Occipital lobe (tissue), 2 donors: ENCODE measurements around the gene WNT9B. TPM values are rescaled to one million over a fixed set of nuclear protein-coding genes. Genes with fewer than 3 reads are reported as not detected.
"Not testable (repeated sequence)": the region's sequence is repeated elsewhere in the genome, so short reads cannot be mapped to it uniquely, and the experiment has no call there.

Experiments used
- DNase-seq: peaks from one replicate; lab custom pipeline; 2025; lab: John Stamatoyannopoulos, UW
- total RNA-seq: library from RNA; depleted of rRNA; stranded (reverse); fragments of >200 nt; gene quantifications from one replicate; pipeline ENCODE4 v1.2.3, GENCODE V29; 2014

The WNT9B gene
- total RNA-seq, 1 donor from 2014 or later, result not detected

DNA sequence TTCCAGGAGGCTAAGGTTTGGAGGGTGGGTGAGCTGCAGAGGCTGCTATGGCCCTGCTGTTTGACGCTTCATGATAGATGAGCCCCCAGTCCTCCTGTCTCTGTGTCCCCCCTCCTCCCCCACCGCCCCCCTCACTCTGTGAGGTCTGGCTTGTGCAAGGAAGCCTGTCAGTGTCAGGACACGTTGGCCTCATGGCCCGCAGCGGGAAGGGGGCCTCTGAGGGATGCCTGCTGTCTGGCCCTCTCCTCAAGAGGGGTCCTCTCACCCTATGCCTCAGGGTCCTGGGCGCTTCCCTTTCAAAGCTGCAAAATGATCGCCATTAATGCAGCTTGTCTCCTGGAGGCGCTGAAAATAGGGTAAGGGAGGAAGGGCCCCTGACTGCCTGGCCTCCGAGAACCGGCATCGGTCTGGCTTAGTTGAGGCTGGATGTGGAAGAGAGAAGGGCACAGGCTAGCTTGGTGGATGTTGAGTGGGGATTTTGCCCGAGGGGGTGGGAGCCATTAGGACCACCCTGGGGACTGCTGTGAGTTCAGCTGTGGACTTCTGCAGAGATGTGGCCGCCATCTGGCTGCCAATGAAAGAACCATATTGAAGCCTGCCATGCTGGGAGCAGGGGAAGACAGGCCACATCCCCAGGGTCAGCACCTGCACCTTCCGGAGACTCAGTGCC lies 56.8 kb downstream of the WNT9B start:
- no peak for DNase-seq

DNA sequence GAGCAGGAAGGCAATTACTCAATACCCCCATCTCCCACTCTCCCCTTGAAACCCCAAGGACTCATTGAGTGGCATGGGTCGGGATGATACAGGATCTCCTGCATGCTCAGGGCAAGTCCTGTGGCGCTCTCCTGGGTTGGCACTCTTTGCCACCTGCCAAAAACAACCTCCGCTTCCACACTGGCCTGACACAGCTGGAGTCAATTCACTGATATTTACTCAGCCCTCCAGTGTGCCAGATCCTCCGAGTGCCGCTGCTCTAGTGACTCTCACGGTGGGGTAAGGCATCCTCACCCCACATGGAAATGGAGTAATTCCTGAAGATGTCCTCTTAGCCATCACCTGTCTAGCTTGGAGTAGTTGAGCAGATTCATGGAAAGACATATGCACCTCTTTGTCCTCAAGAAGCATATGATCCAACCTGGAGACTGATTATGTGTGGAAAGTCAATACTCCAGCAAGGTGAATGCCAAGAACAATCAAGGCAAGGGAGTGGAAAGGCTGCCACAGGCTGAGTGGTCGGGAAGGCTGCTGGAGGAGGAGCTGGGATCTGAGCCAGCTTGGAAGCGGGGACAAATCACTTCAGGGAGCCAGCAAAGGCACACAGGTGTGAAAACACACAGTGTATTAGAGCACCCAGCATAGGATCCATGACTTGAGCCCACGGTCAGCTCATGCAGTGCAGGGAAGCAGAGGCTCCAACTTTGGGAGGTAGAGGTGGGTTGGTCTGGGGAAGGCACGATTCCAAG lies 59.0 kb downstream of the WNT9B start:
- DNase-seq, result no peak

DNA sequence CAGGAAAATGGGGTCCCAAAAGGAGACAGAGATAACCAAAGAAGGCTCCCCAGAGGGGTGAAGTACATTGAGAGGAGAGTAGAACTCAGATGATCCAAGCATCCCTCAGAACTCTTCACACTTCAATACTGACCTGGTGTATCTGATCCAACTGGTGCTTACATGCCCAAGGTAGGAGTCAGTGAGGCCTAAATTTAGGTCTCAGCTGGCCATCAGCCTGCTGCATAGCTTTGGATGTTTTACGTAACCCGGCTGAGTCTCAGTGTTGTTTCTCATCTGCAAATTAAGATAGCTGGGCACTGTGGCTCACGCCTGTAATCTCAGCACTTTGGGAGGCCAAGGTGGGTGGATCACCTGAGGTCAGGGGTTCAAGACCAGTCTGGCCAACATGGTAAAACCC lies 59.9 kb downstream of the WNT9B start:
- no peak for DNase-seq

DNA sequence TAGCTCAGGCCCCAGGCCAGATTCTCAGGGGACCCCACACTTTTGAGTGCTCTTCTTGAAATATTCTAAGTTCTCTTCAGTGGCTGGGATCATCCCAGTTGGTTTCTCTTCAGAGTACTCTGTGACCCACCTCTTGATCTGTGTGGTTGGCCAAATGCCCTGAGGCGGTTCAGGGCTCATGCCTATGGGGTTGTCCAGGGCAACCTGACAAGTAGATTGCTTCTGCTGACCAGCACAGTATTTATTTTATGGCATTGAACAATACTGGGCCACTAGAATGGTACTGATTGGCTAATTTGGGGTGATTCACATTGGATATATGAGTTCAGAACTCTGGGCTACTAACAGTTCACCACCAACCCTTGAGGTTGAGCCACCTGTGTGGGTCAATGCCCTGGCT lies 64.2 kb downstream of the WNT9B start:
- DNase-seq, result no peak

DNA sequence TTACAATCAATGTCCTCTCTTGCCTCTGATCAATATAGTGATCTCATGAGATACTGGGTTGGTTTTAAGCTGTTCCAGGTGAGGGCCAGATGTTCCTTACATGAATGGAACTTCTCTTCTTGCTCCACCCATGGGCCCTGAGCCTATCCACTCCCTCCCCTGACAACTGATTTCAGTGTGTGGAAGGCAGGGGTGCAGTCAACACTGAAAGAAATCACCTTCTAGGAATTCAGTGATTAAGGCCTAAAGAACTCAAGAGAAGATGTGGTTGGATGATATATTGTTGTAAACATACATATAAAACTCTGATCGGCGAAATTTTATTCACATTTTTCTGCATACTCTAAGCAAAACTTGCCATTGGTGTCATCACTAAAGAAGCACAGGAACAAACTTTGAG lies 64.8 kb downstream of the WNT9B start:
- DNase-seq, result no peak

DNA sequence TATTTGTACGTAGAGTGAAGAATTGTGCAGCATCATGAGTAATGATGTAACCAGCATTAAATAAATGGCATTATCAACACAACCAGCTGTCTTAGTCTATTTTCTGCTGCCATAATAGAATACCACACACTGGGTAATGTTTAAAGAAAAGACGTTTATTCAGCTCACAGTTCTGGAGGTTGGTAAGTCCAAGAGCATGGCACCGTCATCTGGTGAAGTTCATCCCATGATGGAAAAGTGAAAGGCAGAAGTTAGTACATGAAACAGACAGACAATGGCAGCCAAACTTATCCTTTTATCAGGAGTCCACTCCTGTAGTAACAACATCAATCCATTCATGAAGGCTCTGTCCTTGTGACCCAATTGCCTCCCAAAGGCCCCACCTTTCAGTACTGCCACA lies 65.2 kb downstream of the WNT9B start:
- DNase-seq, result no peak

DNA sequence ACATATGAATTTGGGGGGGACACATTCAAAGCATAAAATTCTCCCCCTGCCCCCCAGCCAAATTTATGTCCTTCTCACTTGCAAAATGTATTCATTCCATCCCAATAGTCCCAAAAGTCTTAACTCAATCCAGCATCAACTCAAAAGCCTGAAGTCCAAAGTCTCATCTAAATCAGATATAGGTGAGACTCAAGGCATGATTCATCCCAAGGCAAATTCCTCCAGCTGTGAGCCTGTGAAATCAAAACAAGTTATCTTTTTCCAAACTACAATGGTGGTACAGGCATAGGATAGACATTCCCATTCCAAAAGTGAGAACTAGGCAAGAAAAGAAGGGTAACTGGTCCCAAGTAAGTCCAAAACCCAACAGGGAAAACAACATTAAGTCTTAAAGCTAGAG lies 65.7 kb downstream of the WNT9B start:
- DNase-seq, result no peak

DNA sequence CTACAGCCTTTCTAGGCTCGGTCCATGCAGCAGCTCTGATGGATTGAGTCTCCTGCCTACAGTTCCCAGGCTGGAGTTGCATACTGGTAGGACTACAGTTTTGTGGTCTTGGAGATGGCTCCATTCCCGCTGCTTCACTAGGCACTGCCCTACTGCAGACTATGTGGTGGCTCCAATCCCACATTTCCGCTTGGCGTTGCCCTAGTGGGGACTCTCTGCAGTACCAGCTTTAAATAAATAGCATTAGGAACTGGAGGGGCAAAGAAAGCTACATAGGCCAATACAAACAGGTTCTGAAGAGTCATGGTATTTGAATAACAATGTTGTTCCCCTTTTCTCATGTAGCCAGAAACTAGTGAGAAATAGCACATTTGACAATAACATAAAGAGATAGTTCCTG lies 66.1 kb downstream of the WNT9B start:
- no peak for DNase-seq

DNA sequence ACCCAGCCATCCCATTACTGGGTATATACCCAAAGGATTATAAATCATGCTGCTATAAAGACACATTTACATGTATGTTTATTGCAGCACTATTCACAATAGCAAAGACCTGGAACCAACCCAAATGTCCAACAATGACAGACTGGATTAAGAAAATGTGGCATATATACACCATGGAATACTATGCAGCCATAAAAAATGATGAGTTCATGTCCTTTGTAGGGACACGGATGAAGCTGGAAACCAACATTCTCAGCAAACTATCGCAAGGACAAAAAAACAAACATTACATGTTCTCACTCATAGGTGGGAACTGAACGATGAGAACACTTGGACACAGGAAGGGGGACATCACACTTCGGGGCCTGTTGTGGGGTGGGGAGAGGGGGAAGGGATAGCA lies 70.6 kb downstream of the WNT9B start:
- DNase-seq, result not testable (repeated sequence)

DNA sequence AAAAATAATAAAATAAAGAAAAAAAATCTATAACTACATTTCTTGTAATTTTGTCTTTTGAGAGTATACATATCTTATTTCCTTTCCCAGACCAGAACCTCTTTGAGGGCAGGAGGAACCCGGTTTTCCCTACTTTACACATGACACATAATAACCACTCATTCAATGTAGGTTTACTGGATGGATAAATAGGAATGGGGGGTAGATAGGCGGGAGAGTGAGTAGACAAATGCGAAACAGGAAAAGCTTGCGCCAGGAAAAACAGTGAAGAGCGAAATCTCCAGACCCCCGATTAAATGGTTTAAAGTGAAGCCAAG lies 71.1 kb downstream of the WNT9B start:
- no peak for DNase-seq

DNA sequence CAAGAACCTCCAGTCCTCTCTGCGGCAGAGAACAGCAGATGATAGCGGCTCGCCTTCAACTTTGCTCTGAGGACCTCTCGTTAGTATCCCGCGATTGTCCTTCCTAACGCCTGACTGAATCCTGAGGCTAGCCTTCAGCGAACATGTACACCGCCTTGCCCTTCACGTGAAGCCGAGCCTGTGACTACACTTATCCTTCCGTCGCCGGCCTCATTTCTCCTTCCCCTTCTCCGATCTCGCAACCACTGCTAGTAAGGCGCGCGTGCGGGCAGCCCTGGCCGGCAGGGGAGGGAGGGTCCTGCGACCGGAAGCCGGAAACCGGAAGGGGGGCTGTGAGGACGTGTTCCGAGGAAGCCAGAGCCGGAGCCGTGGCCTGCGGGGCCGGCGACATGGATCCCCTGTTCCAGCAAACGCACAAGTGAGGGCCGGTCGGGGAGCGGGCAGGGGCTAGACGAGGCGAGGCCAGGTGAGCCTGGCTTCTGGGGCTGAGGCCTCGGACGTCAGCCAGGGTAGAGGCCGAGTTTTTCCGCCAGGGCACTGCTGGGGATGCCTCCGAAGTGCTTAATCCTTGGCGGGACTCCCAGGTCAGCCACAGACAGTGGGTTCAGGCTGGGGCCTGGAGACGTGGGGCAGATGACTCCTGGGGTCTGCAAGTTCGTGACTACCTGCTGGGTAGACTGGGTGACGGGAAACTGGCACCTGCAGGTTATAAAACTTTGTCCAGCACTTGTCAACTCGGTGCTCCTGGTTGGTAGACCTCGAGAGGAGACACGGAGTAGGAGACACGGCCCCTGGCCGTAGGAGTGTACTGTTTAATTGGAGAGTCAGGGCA lies 71.6 kb downstream of the WNT9B start, which contains the start of gene GOSR2:
Gene GOSR2 (plus strand): TSS at position 357 of the 832 bp plus-strand sequence. CDS start 33 bp downstream, at position 390.
- DNase-seq, result peak; percentile 84

DNA sequence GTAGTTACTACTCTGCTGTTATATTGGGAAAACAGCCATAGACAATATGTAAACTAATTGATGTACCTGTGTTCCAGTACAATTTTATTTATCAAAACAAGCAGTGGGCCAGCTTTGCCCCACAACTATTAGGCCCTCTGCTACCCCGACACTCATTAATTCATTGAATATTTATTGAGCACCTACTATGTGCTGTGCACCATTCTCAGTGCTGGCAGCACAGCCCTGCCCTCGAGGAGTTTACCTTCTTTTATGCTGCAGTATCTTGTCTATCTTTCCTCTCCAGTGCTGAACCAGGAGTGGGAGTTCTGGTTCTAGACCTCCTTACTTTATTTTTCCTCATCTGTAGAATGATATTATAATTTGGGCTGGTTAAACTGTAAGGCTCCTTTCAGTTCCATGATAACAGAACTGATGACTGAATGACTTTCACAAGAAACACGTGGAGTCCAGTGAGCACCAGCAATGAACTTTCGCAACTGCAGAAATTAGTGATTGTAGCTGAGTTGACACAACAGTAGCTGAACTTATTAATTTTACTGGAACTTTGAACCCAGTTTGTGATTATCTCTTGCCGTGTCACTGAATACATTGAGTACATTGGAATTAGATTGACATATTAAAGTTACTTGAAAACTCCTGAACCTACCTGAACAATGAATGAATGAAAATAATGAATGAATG lies 73.9 kb downstream of the WNT9B start:
- DNase-seq, result no peak

DNA sequence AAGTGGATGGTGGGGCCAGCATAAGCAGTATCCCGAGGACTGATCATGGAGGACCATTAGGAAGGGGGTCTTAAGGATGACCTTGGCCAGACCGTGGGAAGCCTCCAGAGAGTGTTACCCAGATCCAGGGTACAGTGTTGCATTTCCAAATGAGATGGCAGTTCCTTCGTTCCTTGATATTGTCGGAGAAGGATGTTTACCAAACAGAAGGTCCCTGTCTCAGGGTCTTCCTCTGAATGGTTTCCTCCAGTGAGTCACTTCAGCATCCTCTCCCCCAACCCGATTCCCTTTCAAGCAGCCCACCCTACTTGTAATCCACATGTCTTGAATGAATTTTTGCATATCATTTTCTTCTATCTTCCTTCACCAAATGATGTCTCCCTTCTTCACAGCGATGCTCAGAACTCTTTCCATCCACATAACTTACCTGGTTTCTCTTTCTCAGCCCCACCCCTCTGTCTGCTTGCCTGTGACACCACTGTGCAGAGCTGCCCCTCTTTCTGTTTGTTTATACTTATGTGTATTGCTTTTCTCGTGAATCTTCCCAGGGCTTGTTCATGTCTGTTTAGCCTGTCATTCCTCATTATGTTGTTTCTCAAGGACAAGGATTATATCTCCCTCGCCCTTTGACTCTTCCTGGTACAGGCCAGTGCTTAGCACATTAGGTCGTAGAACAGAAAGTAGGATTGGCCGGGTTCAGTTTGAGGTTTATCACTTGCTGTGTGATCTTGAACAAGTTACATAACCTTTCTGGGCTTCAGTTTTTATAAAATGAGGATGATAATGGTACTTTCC lies 77.3 kb downstream of the WNT9B start:
- no peak for DNase-seq

DNA sequence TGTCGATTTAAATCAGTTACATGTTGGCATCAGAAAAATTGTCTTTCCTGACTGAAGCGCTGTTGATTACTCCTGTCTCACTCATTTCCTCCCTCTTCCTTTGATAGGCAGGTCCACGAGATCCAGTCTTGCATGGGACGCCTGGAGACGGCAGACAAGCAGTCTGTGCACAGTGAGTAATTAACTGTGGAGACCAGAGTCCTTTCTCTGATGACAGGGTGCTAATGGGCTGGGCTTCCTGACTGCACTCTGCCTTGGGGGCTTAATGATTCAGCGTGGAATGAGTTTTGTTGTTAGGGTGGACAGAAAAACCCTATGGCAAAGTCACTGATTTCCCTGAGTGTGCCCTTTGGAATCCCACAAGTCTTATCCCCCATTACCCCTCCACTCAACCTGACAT lies 78.0 kb downstream of the WNT9B start:
- no peak for DNase-seq

DNA sequence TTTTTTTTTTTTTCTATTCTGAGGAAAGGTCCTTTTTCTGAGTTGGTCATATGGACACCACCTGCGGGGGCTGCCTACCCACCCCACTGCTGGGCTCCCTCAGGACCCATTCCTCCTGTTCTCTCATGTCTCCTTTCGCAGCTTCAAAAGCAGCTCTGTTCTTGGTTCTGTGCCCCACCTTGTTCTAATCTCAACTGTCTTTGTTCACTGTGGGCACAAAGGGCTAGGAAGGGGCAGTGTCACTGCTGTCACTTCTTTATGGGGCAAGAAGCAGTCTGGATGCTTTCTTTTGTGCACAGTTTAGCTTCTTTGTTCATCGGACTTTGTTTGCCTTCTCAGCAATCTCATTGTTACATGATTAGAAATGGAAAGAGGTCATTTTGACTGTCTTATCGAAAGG lies 78.7 kb downstream of the WNT9B start:
- no peak for DNase-seq

DNA sequence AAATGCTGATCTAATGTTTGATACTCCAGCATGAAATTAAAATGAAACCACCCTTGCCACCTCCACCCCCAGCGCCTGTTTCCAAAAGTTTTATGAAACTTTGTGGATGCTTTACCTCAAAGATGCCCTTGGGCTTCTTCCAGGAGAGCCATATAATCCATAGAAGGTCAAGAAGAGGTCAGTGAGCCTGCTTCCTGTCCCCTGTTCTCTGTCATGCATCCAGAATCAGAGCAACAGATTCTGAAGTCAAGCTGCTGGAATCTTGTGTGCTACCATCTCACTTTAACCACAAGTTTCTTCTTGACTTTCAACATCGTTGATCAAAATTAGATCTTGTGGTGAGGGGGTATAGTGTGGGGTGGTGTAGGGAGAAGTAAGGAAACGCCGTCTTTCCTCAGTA lies 80.2 kb downstream of the WNT9B start:
- no peak for DNase-seq

DNA sequence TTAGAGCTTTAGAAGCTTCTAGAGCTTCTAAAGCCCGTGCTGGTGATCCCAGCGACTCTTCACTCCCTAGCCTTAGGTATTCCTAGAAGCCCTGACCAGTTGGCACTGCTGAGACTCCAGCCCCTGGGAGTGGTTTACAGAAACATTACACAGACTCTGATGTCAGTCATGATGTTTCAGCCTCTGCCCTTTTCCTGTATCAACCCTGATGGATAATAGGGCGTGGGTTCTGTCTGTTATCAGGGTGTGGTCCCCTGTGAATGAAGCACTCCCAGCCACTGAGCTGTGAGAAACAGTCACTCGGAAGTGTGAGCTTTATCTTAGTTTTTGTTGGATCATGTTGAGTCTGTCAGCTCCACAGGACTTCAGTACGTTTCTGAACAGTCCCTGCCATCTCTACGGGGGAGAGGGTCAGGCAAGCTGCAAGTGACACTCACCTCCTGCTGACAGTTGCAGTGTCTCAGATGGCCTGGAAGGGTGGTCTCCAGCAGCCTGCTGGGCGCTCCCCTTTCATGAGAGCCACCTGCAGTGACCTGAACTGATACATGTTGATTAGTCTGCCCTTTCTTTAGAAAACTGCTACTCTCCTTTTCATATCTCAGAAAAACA lies 84.4 kb downstream of the WNT9B start:
- no peak for DNase-seq
